HepG2 (cell line): ENCODE data around the gene PARN. TPM values are rescaled to one million over a fixed set of nuclear protein-coding genes. Genes with fewer than 3 reads are reported as not detected.

Experiments
- DMAP1 ChIP-seq: IDR thresholded peaks from 2 replicates; pipeline ENCODE4 v1.6.1; 2016
- DNMT1 ChIP-seq: sonication (generic); formaldehyde crosslinking; IDR thresholded peaks from 2 replicates; pipeline ENCODE4 v1.5.1; 2020; ENCODE audit warnings: mild to moderate bottlenecking, missing genetic modification reagents
- DPF2 ChIP-seq: sonication (generic); formaldehyde crosslinking; IDR thresholded peaks from 2 replicates; pipeline ENCODE4 v1.4.0; 2020; ENCODE audit warnings: mild to moderate bottlenecking, low read depth, missing genetic modification reagents, borderline replicate concordance
- FIP1L1 ChIP-seq: fragments of 200-400 bp; formaldehyde crosslinking; IDR thresholded peaks from 2 replicates; pipeline ENCODE4 v1.6.1; 2018; ENCODE audit warnings: low read depth, mild to moderate bottlenecking, low read length, moderate library complexity, borderline replicate concordance; ENCODE audit not compliant: insufficient read depth
- JUNB ChIP-seq: sonication (generic); formaldehyde crosslinking; IDR thresholded peaks from 2 replicates; pipeline ENCODE4 v1.8.0; 2022; ENCODE audit warnings: missing genetic modification reagents, mild to moderate bottlenecking, borderline replicate concordance
- KDM3A ChIP-seq: IDR thresholded peaks from 2 replicates; pipeline ENCODE4 v1.6.1; 2018; ENCODE audit warnings: low read depth, missing compliant biosample characterization
- MED13 ChIP-seq: sonication (generic); formaldehyde crosslinking; IDR thresholded peaks from 2 replicates; pipeline ENCODE4 v1.5.0; 2020; ENCODE audit warnings: missing genetic modification reagents
- MXD1 ChIP-seq: sonication (generic); formaldehyde crosslinking; IDR thresholded peaks from 2 replicates; pipeline ENCODE4 v1.4.0; 2020; ENCODE audit warnings: mild to moderate bottlenecking, missing genetic modification reagents
- NFE2L2 ChIP-seq: fragments of 150-350 bp; IDR thresholded peaks from 2 replicates; pipeline ENCODE4 v1.6.1; 2014; ENCODE audit warnings: low read length
- RAD51 ChIP-seq: fragments of 450-650 bp; IDR thresholded peaks from 2 replicates; pipeline ENCODE4 v1.6.1; 2016; ENCODE audit warnings: borderline replicate concordance
- RBFOX2 ChIP-seq: fragments of 200-400 bp; formaldehyde crosslinking; IDR thresholded peaks from 2 replicates; pipeline ENCODE4 v1.6.1; 2017; ENCODE audit warnings: low read depth, mild to moderate bottlenecking, low read length
- RFX1 ChIP-seq: fragments of 450-650 bp; IDR thresholded peaks from 2 replicates; pipeline ENCODE4 v1.6.1; 2017
- SMYD3 ChIP-seq: sonication (generic); formaldehyde crosslinking; IDR thresholded peaks from 2 replicates; pipeline ENCODE4 v1.8.1; 2023; ENCODE audit warnings: mild to moderate bottlenecking, missing genetic modification reagents
- SRY ChIP-seq: sonication (generic); formaldehyde crosslinking; IDR thresholded peaks from 2 replicates; pipeline ENCODE4 v1.8.0; 2022; ENCODE audit warnings: mild to moderate bottlenecking, missing genetic modification reagents
- SUZ12 ChIP-seq: fragments of 150-350 bp; IDR thresholded peaks from 2 replicates; pipeline ENCODE4 v1.6.1; 2014; ENCODE audit warnings: low read depth, low read length
- THYN1 ChIP-seq: sonication (generic); formaldehyde crosslinking; IDR thresholded peaks from 2 replicates; pipeline ENCODE4 v1.8.1; 2023; ENCODE audit warnings: low read depth, mild to moderate bottlenecking, moderate library complexity, missing genetic modification reagents, borderline replicate concordance
- XBP1 ChIP-seq: sonication (generic); formaldehyde crosslinking; IDR thresholded peaks from 2 replicates; pipeline ENCODE4 v1.5.0; 2020; ENCODE audit warnings: missing genetic modification reagents
- ZFX ChIP-seq: sonication (generic); formaldehyde crosslinking; IDR thresholded peaks from 2 replicates; pipeline ENCODE4 v1.4.0; 2020; ENCODE audit warnings: mild to moderate bottlenecking, low read depth, missing genetic modification reagents, moderate library complexity
- ZNF33A ChIP-seq: sonication (generic); formaldehyde crosslinking; IDR thresholded peaks from 2 replicates; pipeline ENCODE4 v1.5.1; 2020; ENCODE audit warnings: missing genetic modification reagents, mild to moderate bottlenecking, moderate library complexity, borderline replicate concordance
- ZNF512 ChIP-seq: sonication (generic); formaldehyde crosslinking; IDR thresholded peaks from 2 replicates; pipeline ENCODE4 v1.4.0; 2020; ENCODE audit warnings: mild to moderate bottlenecking, missing genetic modification reagents
- ZNF839 ChIP-seq: sonication (generic); formaldehyde crosslinking; IDR thresholded peaks from 2 replicates; pipeline ENCODE4 v1.4.0; 2020; ENCODE audit warnings: missing genetic modification reagents, mild to moderate bottlenecking, borderline replicate concordance
- ZNF891 ChIP-seq: sonication (generic); formaldehyde crosslinking; IDR thresholded peaks from 2 replicates; pipeline ENCODE4 v1.5.0; 2020; ENCODE audit warnings: mild to moderate bottlenecking, missing genetic modification reagents
- ZSCAN30 ChIP-seq: sonication (generic); formaldehyde crosslinking; IDR thresholded peaks from 2 replicates; pipeline ENCODE4 v1.5.0; 2020; ENCODE audit warnings: mild to moderate bottlenecking, missing genetic modification reagents
- polyA plus RNA-seq, 8 experiments: library from polyadenylated mRNA; depleted of rRNA in 3 of 8; stranded (reverse) in 7 of 8; unstranded in 1 of 8; fragments of >200 nt; fragmentation: Illumina TruSeq in 4 of 8; extraction: Trizol in 4 of 8; gene quantifications; 2 replicates each; pipeline versions ENCODE4 v1.2.1 to v1.2.3, GENCODE V29; 2011 to 2016; ENCODE audit warnings: low read depth in 4 of 8, missing spikeins in 1 of 8, mixed read lengths in 1 of 8; ENCODE audit not compliant: insufficient read depth in 1 of 8
- total RNA-seq, 5 experiments: library from RNA; depleted of rRNA; stranded (reverse); fragments of >200 nt; fragmentation: Illumina TruSeq; extraction: Trizol; gene quantifications; 2 replicates each; pipeline ENCODE4 v1.2.3, GENCODE V29; 2016; ENCODE audit warnings: low read depth in 1 of 5
- TF ChIP-seq, protein P1 (sequence below): sonication (generic); formaldehyde crosslinking; conservative IDR thresholded peaks from 2 replicates; pipeline ENCODE4 v1.4.0; 2020; ENCODE audit warnings: missing genetic modification reagents
- TF ChIP-seq, protein P2 (sequence below): sonication (generic); formaldehyde crosslinking; IDR thresholded peaks from 2 replicates; pipeline ENCODE4 v1.4.0; 2020; ENCODE audit warnings: low read depth, mild to moderate bottlenecking, missing genetic modification reagents

The PARN gene
- total and polyA plus RNA-seq, 2 of the 13 experiments (the other 11 are each of a cell fraction or from before 2014, with no cell fraction given), result 13.3 to 47.6 TPM

DNA sequence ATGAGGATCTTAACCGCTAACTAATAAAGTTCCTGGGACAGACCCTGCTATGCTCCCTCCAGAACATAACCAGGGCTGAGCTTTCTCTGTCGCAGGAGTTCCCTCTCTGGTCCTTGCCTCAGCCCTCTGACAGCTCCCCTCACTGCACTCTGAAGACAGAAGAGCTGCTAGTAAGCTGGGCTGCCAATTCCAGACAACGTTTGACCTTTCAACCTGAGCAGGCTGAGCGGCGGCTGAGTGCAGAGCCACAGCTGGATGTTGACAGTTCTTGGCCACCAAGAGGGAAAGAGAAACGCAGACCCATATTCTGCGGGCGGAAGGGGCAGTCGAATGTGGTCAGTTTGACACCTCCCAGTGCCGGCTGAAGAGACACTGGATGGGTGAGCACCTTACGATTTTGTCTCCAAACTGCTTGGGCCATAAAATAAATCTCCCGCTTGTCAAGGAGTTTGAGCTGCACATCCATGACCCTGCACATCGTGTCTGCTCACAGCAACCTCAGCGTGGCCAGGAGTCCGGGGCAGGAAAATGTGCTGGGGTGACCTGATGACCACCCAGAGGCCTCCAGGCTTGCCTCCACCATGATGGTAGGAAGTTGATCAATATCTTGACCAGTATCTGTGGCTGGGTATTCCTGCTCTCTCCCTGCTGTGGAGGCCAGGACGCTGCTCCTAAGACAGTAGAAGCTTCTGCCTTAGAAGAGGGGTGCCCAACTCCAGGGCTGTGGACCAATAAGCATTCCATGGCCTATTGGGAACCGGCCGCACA is 209.2 kb downstream of the PARN start (continued):
- TF ChIP-seq KDM3A (CRISPR knock-in tag) (peak; percentile 77; the same call in 1 of the 2 replicates), ZFX (CRISPR knock-in tag) (peak; percentile 33; the same call in 1 of the 2 replicates), DMAP1 (peak; percentile 27; the same call in 1 of the 2 replicates), RBFOX2 (no peak), ZNF839 (CRISPR knock-in tag) (no peak), DNMT1 (CRISPR knock-in tag) (no peak), SMYD3 (CRISPR knock-in tag) (no peak), ZNF512 (CRISPR knock-in tag) (no peak), RFX1 (no peak), ZSCAN30 (CRISPR knock-in tag) (no peak), DPF2 (no peak), MXD1 (no peak), XBP1 (CRISPR knock-in tag) (no peak), RAD51 (no peak), ZNF891 (CRISPR knock-in tag) (no peak), SRY (CRISPR knock-in tag) (no peak), ZNF33A (CRISPR knock-in tag) (no peak), MED13 (CRISPR knock-in tag) (no peak), NFE2L2 (no peak), JUNB (CRISPR knock-in tag) (no peak), THYN1 (CRISPR knock-in tag) (no peak), FIP1L1 (no peak), SUZ12 (no peak)
- TF ChIP-seq, protein P1, sequence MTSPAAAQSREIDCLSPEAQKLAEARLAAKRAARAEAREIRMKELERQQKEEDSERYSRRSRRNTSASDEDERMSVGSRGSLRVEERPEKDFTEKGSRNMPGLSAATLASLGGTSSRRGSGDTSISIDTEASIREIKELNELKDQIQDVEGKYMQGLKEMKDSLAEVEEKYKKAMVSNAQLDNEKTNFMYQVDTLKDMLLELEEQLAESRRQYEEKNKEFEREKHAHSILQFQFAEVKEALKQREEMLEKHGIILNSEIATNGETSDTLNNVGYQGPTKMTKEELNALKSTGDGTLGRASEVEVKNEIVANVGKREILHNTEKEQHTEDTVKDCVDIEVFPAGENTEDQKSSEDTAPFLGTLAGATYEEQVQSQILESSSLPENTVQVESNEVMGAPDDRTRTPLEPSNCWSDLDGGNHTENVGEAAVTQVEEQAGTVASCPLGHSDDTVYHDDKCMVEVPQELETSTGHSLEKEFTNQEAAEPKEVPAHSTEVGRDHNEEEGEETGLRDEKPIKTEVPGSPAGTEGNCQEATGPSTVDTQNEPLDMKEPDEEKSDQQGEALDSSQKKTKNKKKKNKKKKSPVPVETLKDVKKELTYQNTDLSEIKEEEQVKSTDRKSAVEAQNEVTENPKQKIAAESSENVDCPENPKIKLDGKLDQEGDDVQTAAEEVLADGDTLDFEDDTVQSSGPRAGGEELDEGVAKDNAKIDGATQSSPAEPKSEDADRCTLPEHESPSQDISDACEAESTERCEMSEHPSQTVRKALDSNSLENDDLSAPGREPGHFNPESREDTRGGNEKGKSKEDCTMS, result no peak
- TF ChIP-seq, protein P2, sequence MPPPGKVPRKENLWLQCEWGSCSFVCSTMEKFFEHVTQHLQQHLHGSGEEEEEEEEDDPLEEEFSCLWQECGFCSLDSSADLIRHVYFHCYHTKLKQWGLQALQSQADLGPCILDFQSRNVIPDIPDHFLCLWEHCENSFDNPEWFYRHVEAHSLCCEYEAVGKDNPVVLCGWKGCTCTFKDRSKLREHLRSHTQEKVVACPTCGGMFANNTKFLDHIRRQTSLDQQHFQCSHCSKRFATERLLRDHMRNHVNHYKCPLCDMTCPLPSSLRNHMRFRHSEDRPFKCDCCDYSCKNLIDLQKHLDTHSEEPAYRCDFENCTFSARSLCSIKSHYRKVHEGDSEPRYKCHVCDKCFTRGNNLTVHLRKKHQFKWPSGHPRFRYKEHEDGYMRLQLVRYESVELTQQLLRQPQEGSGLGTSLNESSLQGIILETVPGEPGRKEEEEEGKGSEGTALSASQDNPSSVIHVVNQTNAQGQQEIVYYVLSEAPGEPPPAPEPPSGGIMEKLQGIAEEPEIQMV (CRISPR knock-in tag), result no peak; the same call in none of the 2 replicates
